IMR-90 (cell line): ENCODE data around the gene HMGCS2. TPM values are rescaled to one million over a fixed set of nuclear protein-coding genes. Genes with fewer than 3 reads are reported as not detected.

ENCODE experiments used
- ATAC-seq: fragments of 200-7000 bp; cut with Tn5 transposase; 2 replicates; pipeline ENCODE4 v1.9.1; 2020; ENCODE audit warnings: low read depth, mild to moderate bottlenecking, moderate library complexity
- BruUV-seq: library from RNA; stranded (reverse); fragments of 400-500 nt; replicated peaks from 2 replicates; lab custom pipeline; 2021; lab: Mats Ljungman, UMichigan
- CTCF ChIA-PET: fragments of 300-600 bp; formaldehyde crosslinking; extraction: SDS; loops from one replicate; lab custom pipeline; 2021; ENCODE audit warnings: antibody characterized with exemption; lab: Yijun Ruan, JAX
- POLR2A ChIA-PET: fragments of 300-600 bp; sonication (Branson Sonifier 250); formaldehyde crosslinking; loops from one replicate; lab custom pipeline; 2022; ENCODE audit warnings: antibody characterized with exemption; ENCODE audit not compliant: unreplicated experiment; lab: Charles Lee
- DNase-seq: peaks from one replicate; pipeline ENCODE4 v3.0.0; 2013
- H2AFZ ChIP-seq: replicated peaks from 2 replicates; pipeline ENCODE3; 2013; ENCODE audit warnings: low read length, mild to moderate bottlenecking; ENCODE audit not compliant: poor library complexity
- H2AK5ac ChIP-seq: 2 replicates; pipeline ENCODE4 v1.6.1; 2013; ENCODE audit warnings: low read depth, low read length, inconsistent platforms
- H2AK9ac ChIP-seq: replicated peaks from 2 replicates; pipeline ENCODE3; 2013; ENCODE audit warnings: mild to moderate bottlenecking, low read depth, low read length, moderate library complexity; ENCODE audit not compliant: poor library complexity
- H2BK120ac ChIP-seq: 2 replicates; pipeline ENCODE4 v1.6.1; 2013; ENCODE audit warnings: low read depth, low read length, inconsistent platforms
- H2BK15ac ChIP-seq: 3 replicates; pipeline ENCODE4 v1.6.1; 2013; ENCODE audit warnings: low read depth, low read length, inconsistent platforms
- H2BK20ac ChIP-seq: 2 replicates; pipeline ENCODE4 v1.6.1; 2013; ENCODE audit warnings: low read depth, mild to moderate bottlenecking, inconsistent platforms, low read length, moderate library complexity
- H2BK5ac ChIP-seq: 2 replicates; pipeline ENCODE4 v1.6.1; 2013; ENCODE audit warnings: mild to moderate bottlenecking, low read depth, low read length, inconsistent platforms; ENCODE audit not compliant: poor library complexity, severe bottlenecking
- H3K14ac ChIP-seq: replicated peaks from 2 replicates; pipeline ENCODE4 v1.6.1; 2013; ENCODE audit warnings: low read depth, low read length, inconsistent platforms
- H3K18ac ChIP-seq: 2 replicates; pipeline ENCODE4 v1.6.1; 2013; ENCODE audit warnings: low read depth, low read length, control low read depth
- H3K23ac ChIP-seq: 2 replicates; pipeline ENCODE4 v1.6.1; 2013; ENCODE audit warnings: low read depth, low read length, inconsistent platforms
- H3K27ac ChIP-seq: 2 replicates; pipeline ENCODE4 v1.5.1; 2013; ENCODE audit warnings: mild to moderate bottlenecking, control low read depth, low read length; ENCODE audit not compliant: insufficient read depth
- H3K27me3 ChIP-seq: 2 replicates; pipeline ENCODE4 v1.6.1; 2013; ENCODE audit warnings: low read length; ENCODE audit not compliant: control insufficient read depth, insufficient read depth
- H3K36me3 ChIP-seq: 2 replicates; pipeline ENCODE4 v1.6.1; 2013; ENCODE audit warnings: low read length, mixed read lengths; ENCODE audit not compliant: control insufficient read depth, insufficient read depth
- H3K4ac ChIP-seq: 2 replicates; pipeline ENCODE4 v1.6.1; 2013; ENCODE audit warnings: low read depth, low read length, inconsistent platforms
- H3K4me1 ChIP-seq: 2 replicates; pipeline ENCODE4 v1.6.1; 2013; ENCODE audit warnings: low read length, mixed read lengths; ENCODE audit not compliant: control insufficient read depth, insufficient read depth
- H3K4me2 ChIP-seq: 2 replicates; pipeline ENCODE4 v1.6.1; 2013; ENCODE audit warnings: low read depth, mild to moderate bottlenecking, control low read depth, low read length, moderate library complexity
- H3K4me3 ChIP-seq: 2 replicates; pipeline ENCODE4 v1.5.1; 2013; ENCODE audit warnings: low read depth, mild to moderate bottlenecking, control low read depth, low read length, moderate library complexity; ENCODE audit not compliant: insufficient read depth
- H3K56ac ChIP-seq: 2 replicates; pipeline ENCODE4 v1.6.1; 2013; ENCODE audit warnings: low read length, inconsistent platforms; ENCODE audit not compliant: insufficient read depth; ENCODE audit errors: extremely low read depth
- H3K79me1 ChIP-seq, 2 experiments: 2 replicates each; pipeline ENCODE4 v1.6.1; 2013; ENCODE audit warnings: low read length in 2 of 2, inconsistent platforms in 1 of 2, low read depth in 1 of 2
- H3K9ac ChIP-seq: 2 replicates; pipeline ENCODE4 v1.6.1; 2013; ENCODE audit warnings: low read depth, low read length, control low read depth
- H3K9me1 ChIP-seq: 2 replicates; pipeline ENCODE4 v1.6.1; 2013; ENCODE audit warnings: low read length, inconsistent platforms; ENCODE audit not compliant: insufficient read depth
- H3K9me3 ChIP-seq: 2 replicates; pipeline ENCODE4 v1.6.1; 2013; ENCODE audit warnings: low read length; ENCODE audit not compliant: control insufficient read depth, insufficient read depth
- H4K20me1 ChIP-seq: 2 replicates; pipeline ENCODE4 v1.6.1; 2013; ENCODE audit warnings: low read length, inconsistent platforms; ENCODE audit not compliant: insufficient read depth
- H4K5ac ChIP-seq: 2 replicates; pipeline ENCODE4 v1.6.1; 2013; ENCODE audit warnings: mild to moderate bottlenecking, low read depth, low read length, control low read depth
- H4K8ac ChIP-seq, 2 experiments: 2 replicates each; pipeline ENCODE4 v1.6.1; 2013; ENCODE audit warnings: low read depth in 2 of 2, low read length in 2 of 2, control low read depth in 1 of 2, inconsistent platforms in 1 of 2
- H4K91ac ChIP-seq: 2 replicates; pipeline ENCODE4 v1.6.1; 2013; ENCODE audit warnings: low read depth, low read length, inconsistent platforms; ENCODE audit not compliant: insufficient read depth
- BHLHE40 ChIP-seq: fragments of 150-350 bp; IDR thresholded peaks from 2 replicates; pipeline ENCODE4 v1.6.1; 2016; ENCODE audit warnings: mild to moderate bottlenecking, low read depth, low read length
- CEBPB ChIP-seq: IDR thresholded peaks from 2 replicates; pipeline ENCODE4 v1.6.1; 2012; ENCODE audit warnings: low read depth, low read length, improper control_type of control experiment
- CHD1 ChIP-seq: IDR thresholded peaks from 2 replicates; pipeline ENCODE4 v1.6.1; 2012; ENCODE audit warnings: low read depth, low read length, improper control_type of control experiment
- FOS ChIP-seq: fragments of 150-350 bp; IDR thresholded peaks from 2 replicates; pipeline ENCODE4 v1.6.1; 2016; ENCODE audit warnings: low read depth, low read length
- MAFK ChIP-seq: IDR thresholded peaks from 2 replicates; pipeline ENCODE4 v1.6.1; 2012; ENCODE audit warnings: low read depth, low read length, improper control_type of control experiment
- MAZ ChIP-seq: IDR thresholded peaks from 2 replicates; pipeline ENCODE4 v1.6.1; 2012; ENCODE audit warnings: low read depth, mild to moderate bottlenecking, low read length, improper control_type of control experiment, moderate library complexity, borderline replicate concordance
- MXI1 ChIP-seq: IDR thresholded peaks from 2 replicates; pipeline ENCODE4 v1.6.1; 2012; ENCODE audit warnings: low read depth, mild to moderate bottlenecking, low read length, moderate library complexity, borderline replicate concordance
- NFE2L2 ChIP-seq: fragments of 150-350 bp; IDR thresholded peaks from 2 replicates; pipeline ENCODE4 v1.6.1; 2016; ENCODE audit warnings: low read depth, mild to moderate bottlenecking, low read length
- POLR2A ChIP-seq: IDR thresholded peaks from 2 replicates; pipeline ENCODE4 v1.6.1; 2012; ENCODE audit warnings: mild to moderate bottlenecking, low read depth, low read length
- RAD21 ChIP-seq: IDR thresholded peaks from 2 replicates; pipeline ENCODE4 v1.6.1; 2012; ENCODE audit warnings: low read length, improper control_type of control experiment
- RCOR1 ChIP-seq: IDR thresholded peaks from 2 replicates; pipeline ENCODE4 v1.6.1; 2012; ENCODE audit warnings: mild to moderate bottlenecking, low read length, improper control_type of control experiment; ENCODE audit not compliant: insufficient replicate concordance
- RFX5 ChIP-seq: IDR thresholded peaks from 2 replicates; pipeline ENCODE4 v1.8.0; 2012; ENCODE audit warnings: low read depth, mild to moderate bottlenecking, low read length, moderate library complexity
- SMC3 ChIP-seq: fragments of 150-350 bp; IDR thresholded peaks from 2 replicates; pipeline ENCODE4 v1.6.1; 2016; ENCODE audit warnings: low read depth, mild to moderate bottlenecking, antibody characterized with exemption, low read length, moderate library complexity
- WGBS, 2 experiments: methylation state at CpG; one replicate each; pipeline versions ENCODE4 v1.1.5 to v1.1.7; 2013; ENCODE audit warnings: missing lambda C conversion rate in 2 of 2; ENCODE audit not compliant: insufficient read length in 1 of 2; ENCODE audit errors: extremely low coverage in 2 of 2; 5-methylcytosine and 5-hydroxymethylcytosine counted together
- dilution Hi-C: fragments of 300-500 bp; cut with HindIII; formaldehyde crosslinking; loops from one replicate; pipeline ENCODE4 v1.14.3; 2018; ENCODE audit warnings: low sequenced_read_pairs; ENCODE audit not compliant: unreplicated experiment
- in situ Hi-C: fragments of 300-500 bp; cut with MboI; formaldehyde crosslinking; loops from 3 replicates; pipeline ENCODE4 v1.14.3; 2019; ENCODE audit warnings: low sequenced_read_pairs, inconsistent platforms, mixed read lengths
- intact Hi-C: fragments of 100-400 bp; cut with micrococcal nuclease; formaldehyde crosslinking; loops from 2 replicates; pipeline ENCODE4 v1.10.0; 2022
- polyA plus RNA-seq, 3 experiments: library from polyadenylated mRNA; depleted of rRNA; stranded (reverse); fragments of >200 nt; gene quantifications; 2 replicates each; pipeline ENCODE4 v1.2.3, GENCODE V29; 2012; ENCODE audit warnings: low replicate concordance in 1 of 3
- total RNA-seq: library from RNA; depleted of rRNA; stranded (reverse); fragments of >200 nt; gene quantifications from 2 replicates; pipeline ENCODE4 v1.2.3, GENCODE V29; 2012
- TF ChIP-seq, protein P1 (sequence below): conservative IDR thresholded peaks from 2 replicates; pipeline ENCODE4 v1.5.1; 2012; ENCODE audit warnings: mild to moderate bottlenecking, low read depth, low read length, improper control_type of control experiment
- TF ChIP-seq, protein P2 (sequence below): fragments of 150-350 bp; IDR thresholded peaks from 2 replicates; pipeline ENCODE4 v1.6.1; 2016; ENCODE audit warnings: low read depth, mild to moderate bottlenecking, low read length, moderate library complexity, borderline replicate concordance
- TF ChIP-seq, protein P3 (sequence below): fragments of 150-350 bp; IDR thresholded peaks from 2 replicates; pipeline ENCODE4 v1.6.1; 2017; ENCODE audit warnings: mild to moderate bottlenecking, antibody characterized with exemption, low read length, low read depth

The HMGCS2 gene
- total and polyA plus RNA-seq, 2 of the 4 experiments (the other 2 are of a cell fraction): not detected

DNA sequence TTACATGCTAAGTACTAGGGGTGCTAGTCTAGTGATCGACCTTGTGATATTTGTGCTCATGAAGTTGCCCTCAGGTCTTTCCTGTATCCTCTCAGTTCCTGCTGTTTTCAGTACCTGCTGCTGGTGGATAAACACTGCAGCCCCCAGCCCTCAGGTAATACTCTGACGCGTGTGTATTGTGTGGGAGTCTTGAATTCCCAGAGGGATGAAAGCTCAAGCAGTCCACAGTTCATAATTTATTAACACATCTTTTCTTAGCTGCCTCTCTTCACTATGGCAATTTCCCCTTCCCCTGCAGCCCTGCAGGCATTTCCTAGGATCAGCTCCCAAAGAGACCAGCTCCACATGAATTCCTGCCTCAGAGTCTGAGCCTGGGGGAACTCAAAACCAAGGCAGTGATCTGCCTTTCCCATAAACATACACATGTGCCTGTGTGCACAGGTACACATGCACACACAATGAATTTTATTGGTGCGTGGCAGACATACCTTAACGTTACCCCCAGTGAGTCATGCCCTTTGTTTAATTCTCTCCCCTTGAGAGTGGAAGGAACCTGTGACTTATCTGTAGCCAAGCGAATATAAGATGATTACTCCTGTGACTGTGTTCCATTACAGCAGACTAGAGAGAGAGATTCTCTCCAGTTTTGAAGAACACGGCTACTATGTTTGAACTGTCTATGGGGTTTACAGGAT lies 14.1 kb upstream of the HMGCS2 start:
- H4K91ac ChIP-seq: no peak overlapping the region
- in situ Hi-C loops: no loop called here
- DNase-seq (no peak), ATAC-seq (no peak)
- no peak overlapping the region for H2BK20ac ChIP-seq
- no peak overlapping the region for H2AK5ac ChIP-seq
- no peak overlapping the region for H4K5ac ChIP-seq
- H3K4ac ChIP-seq: no peak overlapping the region
- no peaks in the 10 kb centered on the region for H3K9me3 ChIP-seq
- TF ChIP-seq, protein P1, sequence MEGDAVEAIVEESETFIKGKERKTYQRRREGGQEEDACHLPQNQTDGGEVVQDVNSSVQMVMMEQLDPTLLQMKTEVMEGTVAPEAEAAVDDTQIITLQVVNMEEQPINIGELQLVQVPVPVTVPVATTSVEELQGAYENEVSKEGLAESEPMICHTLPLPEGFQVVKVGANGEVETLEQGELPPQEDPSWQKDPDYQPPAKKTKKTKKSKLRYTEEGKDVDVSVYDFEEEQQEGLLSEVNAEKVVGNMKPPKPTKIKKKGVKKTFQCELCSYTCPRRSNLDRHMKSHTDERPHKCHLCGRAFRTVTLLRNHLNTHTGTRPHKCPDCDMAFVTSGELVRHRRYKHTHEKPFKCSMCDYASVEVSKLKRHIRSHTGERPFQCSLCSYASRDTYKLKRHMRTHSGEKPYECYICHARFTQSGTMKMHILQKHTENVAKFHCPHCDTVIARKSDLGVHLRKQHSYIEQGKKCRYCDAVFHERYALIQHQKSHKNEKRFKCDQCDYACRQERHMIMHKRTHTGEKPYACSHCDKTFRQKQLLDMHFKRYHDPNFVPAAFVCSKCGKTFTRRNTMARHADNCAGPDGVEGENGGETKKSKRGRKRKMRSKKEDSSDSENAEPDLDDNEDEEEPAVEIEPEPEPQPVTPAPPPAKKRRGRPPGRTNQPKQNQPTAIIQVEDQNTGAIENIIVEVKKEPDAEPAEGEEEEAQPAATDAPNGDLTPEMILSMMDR: no peak
- no peak for TF ChIP-seq RFX5
- no peak for TF ChIP-seq FOS
- no peak for TF ChIP-seq BHLHE40
- TF ChIP-seq, protein P2, sequence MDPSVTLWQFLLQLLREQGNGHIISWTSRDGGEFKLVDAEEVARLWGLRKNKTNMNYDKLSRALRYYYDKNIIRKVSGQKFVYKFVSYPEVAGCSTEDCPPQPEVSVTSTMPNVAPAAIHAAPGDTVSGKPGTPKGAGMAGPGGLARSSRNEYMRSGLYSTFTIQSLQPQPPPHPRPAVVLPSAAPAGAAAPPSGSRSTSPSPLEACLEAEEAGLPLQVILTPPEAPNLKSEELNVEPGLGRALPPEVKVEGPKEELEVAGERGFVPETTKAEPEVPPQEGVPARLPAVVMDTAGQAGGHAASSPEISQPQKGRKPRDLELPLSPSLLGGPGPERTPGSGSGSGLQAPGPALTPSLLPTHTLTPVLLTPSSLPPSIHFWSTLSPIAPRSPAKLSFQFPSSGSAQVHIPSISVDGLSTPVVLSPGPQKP: no peak
- TF ChIP-seq RAD21: no peak
- TF ChIP-seq CHD1: no peak
- TF ChIP-seq, protein P3, sequence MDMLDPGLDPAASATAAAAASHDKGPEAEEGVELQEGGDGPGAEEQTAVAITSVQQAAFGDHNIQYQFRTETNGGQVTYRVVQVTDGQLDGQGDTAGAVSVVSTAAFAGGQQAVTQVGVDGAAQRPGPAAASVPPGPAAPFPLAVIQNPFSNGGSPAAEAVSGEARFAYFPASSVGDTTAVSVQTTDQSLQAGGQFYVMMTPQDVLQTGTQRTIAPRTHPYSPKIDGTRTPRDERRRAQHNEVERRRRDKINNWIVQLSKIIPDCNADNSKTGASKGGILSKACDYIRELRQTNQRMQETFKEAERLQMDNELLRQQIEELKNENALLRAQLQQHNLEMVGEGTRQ: no peak
- no peak for TF ChIP-seq CEBPB
- TF ChIP-seq NFE2L2: no peak
- no peak for TF ChIP-seq RCOR1
- no peak for TF ChIP-seq MAFK
- no peak for TF ChIP-seq SMC3
- TF ChIP-seq MAZ: no peak
- TF ChIP-seq MXI1: no peak
- no peak for TF ChIP-seq POLR2A
- H3K4me3 ChIP-seq: no peak overlapping the region
- H3K27ac ChIP-seq: no peak overlapping the region
- H3K27me3 ChIP-seq: no peaks in the 10 kb centered on the region
- no peaks in the 10 kb centered on the region; the same call in 1 of the 2 replicates for H3K9me1 ChIP-seq
- no peak overlapping the region for H4K8ac ChIP-seq
- peaks cover 13% of the 10 kb centered on the region for H3K4me1 ChIP-seq
- no peak overlapping the region; the same call in 1 of the 2 replicates for H3K4me2 ChIP-seq
- no peak overlapping the region for H3K14ac ChIP-seq
- no peak overlapping the region for H2BK15ac ChIP-seq
- no CpG with 5 or more reads among the region's 7 CpGs for WGBS, 2 experiments
- H3K79me1 ChIP-seq: no peaks in the 10 kb centered on the region
- no peaks in the 10 kb centered on the region for H3K36me3 ChIP-seq
- H3K23ac ChIP-seq: no peak overlapping the region
- no peak overlapping the region for H2BK5ac ChIP-seq
- H2BK120ac ChIP-seq: no peak overlapping the region
- CTCF ChIA-PET: no interaction called here
- no peak overlapping the region for H2AFZ ChIP-seq
- H3K56ac ChIP-seq: no peak overlapping the region
- H4K20me1 ChIP-seq: no peaks in the 10 kb centered on the region
- dilution Hi-C loops: no loop called here
- H3K18ac ChIP-seq: no peak overlapping the region
- POLR2A ChIA-PET: no interaction called here
- no peak overlapping the region for H2AK9ac ChIP-seq
- BruUV-seq: no TSS peak
- intact Hi-C loops: loop anchor here (5.0 kb wide), 1 partner anchor 85 kb away; no protein-coding TSS in a partner anchor
- no peak overlapping the region for H3K9ac ChIP-seq
